GM23338 (cell line): ENCODE measurements around the gene OGFOD2. TPM values are rescaled to one million over a fixed set of nuclear protein-coding genes. Genes with fewer than 3 reads are reported as not detected.

Source experiments
- ATAC-seq: fragments of 200-7000 bp; cut with Tn5 transposase; 3 replicates; pipeline ENCODE4 v1.9.1; 2020
- DNase-seq: peaks from one replicate; pipeline ENCODE4 v3.0.0-alpha.2; 2015; ENCODE audit warnings: low spot score
- H2AFZ ChIP-seq: fragments of 200-600 bp; sonication (generic); 2 replicates; pipeline ENCODE4 v1.8.0; 2016; ENCODE audit warnings: antibody characterized with exemption, mild to moderate bottlenecking, moderate library complexity
- H3F3A ChIP-seq: fragments of 200-600 bp; sonication (generic); replicated peaks from 2 replicates; pipeline ENCODE4 v1.8.0; 2017; ENCODE audit warnings: antibody characterized with exemption, mixed run types, low read depth
- H3K27ac ChIP-seq: fragments of 200-600 bp; sonication (generic); 2 replicates; pipeline ENCODE4 v1.6.1; 2016; ENCODE audit warnings: low read depth
- H3K27me3 ChIP-seq: fragments of 200-600 bp; sonication (generic); 2 replicates; pipeline ENCODE4 v1.8.0; 2016; ENCODE audit warnings: mild to moderate bottlenecking, mixed run types, moderate library complexity; ENCODE audit not compliant: insufficient read depth
- H3K36me3 ChIP-seq: fragments of 200-600 bp; sonication (generic); 2 replicates; pipeline ENCODE4 v1.8.0; 2016; ENCODE audit warnings: mild to moderate bottlenecking; ENCODE audit not compliant: insufficient read depth
- H3K4me1 ChIP-seq: fragments of 200-600 bp; sonication (generic); 2 replicates; pipeline ENCODE4 v1.8.0; 2016; ENCODE audit warnings: mild to moderate bottlenecking, moderate library complexity; ENCODE audit not compliant: insufficient read depth
- H3K4me2 ChIP-seq: fragments of 200-600 bp; sonication (generic); 2 replicates; pipeline ENCODE4 v1.7.1; 2017; ENCODE audit warnings: mixed run types
- H3K4me3 ChIP-seq: fragments of 200-600 bp; sonication (generic); 2 replicates; pipeline ENCODE4 v1.6.1; 2016; ENCODE audit warnings: mixed run types
- H3K79me2 ChIP-seq: fragments of 200-600 bp; sonication (generic); replicated peaks from 2 replicates; pipeline ENCODE4 v1.8.0; 2017; ENCODE audit warnings: mild to moderate bottlenecking; ENCODE audit not compliant: insufficient read depth
- H3K9me2 ChIP-seq: fragments of 200-600 bp; sonication (generic); 2 replicates; pipeline ENCODE4 v1.8.0; 2017; ENCODE audit not compliant: insufficient read depth
- H4K20me1 ChIP-seq: fragments of 200-600 bp; sonication (generic); replicated peaks from 2 replicates; pipeline ENCODE4 v1.8.0; 2017; ENCODE audit warnings: mild to moderate bottlenecking; ENCODE audit not compliant: insufficient read depth
- H3K27ac Mint-ChIP-seq: 2 replicates; pipeline ENCODE4 v1.8.0; 2020; ENCODE audit warnings: inconsistent platforms, mild to moderate bottlenecking, moderate library complexity, mixed read lengths
- H3K27me3 Mint-ChIP-seq: 3 replicates; pipeline ENCODE4 v1.8.0; 2022; ENCODE audit warnings: low read depth, mild to moderate bottlenecking, moderate library complexity, mixed read lengths, inconsistent platforms; ENCODE audit not compliant: insufficient read depth, poor library complexity
- H3K36me3 Mint-ChIP-seq: 3 replicates; pipeline ENCODE4 v1.8.0; 2021; ENCODE audit warnings: low read depth, mild to moderate bottlenecking, inconsistent platforms, moderate library complexity, mixed read lengths
- H3K4me1 Mint-ChIP-seq: 3 replicates; pipeline ENCODE4 v1.8.0; 2020; ENCODE audit warnings: mild to moderate bottlenecking, inconsistent platforms, mixed read lengths
- H3K4me3 Mint-ChIP-seq: 3 replicates; pipeline ENCODE4 v1.8.0; 2021; ENCODE audit warnings: moderate library complexity, mild to moderate bottlenecking, inconsistent platforms, mixed read lengths
- H3K9me3 Mint-ChIP-seq: 3 replicates; pipeline ENCODE4 v1.8.0; 2020; ENCODE audit warnings: moderate library complexity, mild to moderate bottlenecking, inconsistent platforms, mixed read lengths
- EZH2phosphoT487 ChIP-seq: fragments of 200-600 bp; sonication (generic); IDR thresholded peaks from one replicate; pipeline ENCODE4 v1.8.1; 2018; ENCODE audit warnings: antibody characterized with exemption; ENCODE audit not compliant: unreplicated experiment
- JUNB ChIP-seq: IDR thresholded peaks from one replicate; pipeline ENCODE4 v1.6.1; 2016; ENCODE audit warnings: antibody characterized with exemption; ENCODE audit not compliant: unreplicated experiment
- POLR2AphosphoS5 ChIP-seq: IDR thresholded peaks from 2 replicates; pipeline ENCODE4 v1.6.1; 2016; ENCODE audit warnings: antibody characterized with exemption, low read depth
- ZNF331 ChIP-seq: fragments of 250-450 bp; sonication (Bioruptor Pico); IDR thresholded peaks from 2 replicates; pipeline ENCODE4 v1.5.0; 2020; ENCODE audit warnings: low read depth, mild to moderate bottlenecking, moderate library complexity
- ZNF462 ChIP-seq: fragments of 250-450 bp; sonication (Bioruptor Pico); IDR thresholded peaks from 2 replicates; pipeline ENCODE4 v1.5.0; 2020; ENCODE audit warnings: mild to moderate bottlenecking, moderate library complexity
- polyA plus RNA-seq: library from polyadenylated mRNA; unstranded; fragments of >200 nt; fragmentation: Nextera tagmentation; extraction: Ambion mirVana; gene quantifications from 2 replicates; pipeline ENCODE4 v1.2.1, GENCODE V29; 2016
- total RNA-seq: library from RNA; depleted of rRNA; stranded (reverse); fragments of >200 nt; shearing (Covaris generic); gene quantifications from 2 replicates; pipeline ENCODE4 v1.2.3, GENCODE V29; 2014
- TF ChIP-seq, protein P1 (sequence below): IDR thresholded peaks from 2 replicates; pipeline ENCODE4 v1.6.1; 2016; ENCODE audit warnings: antibody characterized with exemption

OGFOD2 gene
- total and polyA plus RNA-seq, 2 experiments from 2014 or later: 13.1 to 16.1 TPM

GRCh38 chr12:122986258-122986871 is 11.3 kb downstream of the OGFOD2 start:
- no peaks in the 10 kb centered on the region; the same call in 2 of the 3 replicates for H3K36me3 Mint-ChIP-seq
- H3K4me1 ChIP-seq: peaks cover 8% of the 10 kb centered on the region; the same call in 1 of the 2 replicates
- H4K20me1 ChIP-seq: no peaks in the 10 kb centered on the region
- peaks cover 6% of the 10 kb centered on the region; the same call in 1 of the 2 replicates for H3K79me2 ChIP-seq
- no peak overlapping the region for H3K4me2 ChIP-seq
- peaks cover 19% of the 10 kb centered on the region for H3K4me1 Mint-ChIP-seq
- H3K4me3 Mint-ChIP-seq: no peak overlapping the region
- no peak overlapping the region for H3K4me3 ChIP-seq
- no peaks in the 10 kb centered on the region for H3K9me2 ChIP-seq
- H2AFZ ChIP-seq: no peak overlapping the region
- no peak for TF ChIP-seq POLR2AphosphoS5
- no peak for TF ChIP-seq ZNF462 (CRISPR knock-in tag)
- no peak for TF ChIP-seq ZNF331
- no peak for TF ChIP-seq JUNB
- TF ChIP-seq, protein P1, sequence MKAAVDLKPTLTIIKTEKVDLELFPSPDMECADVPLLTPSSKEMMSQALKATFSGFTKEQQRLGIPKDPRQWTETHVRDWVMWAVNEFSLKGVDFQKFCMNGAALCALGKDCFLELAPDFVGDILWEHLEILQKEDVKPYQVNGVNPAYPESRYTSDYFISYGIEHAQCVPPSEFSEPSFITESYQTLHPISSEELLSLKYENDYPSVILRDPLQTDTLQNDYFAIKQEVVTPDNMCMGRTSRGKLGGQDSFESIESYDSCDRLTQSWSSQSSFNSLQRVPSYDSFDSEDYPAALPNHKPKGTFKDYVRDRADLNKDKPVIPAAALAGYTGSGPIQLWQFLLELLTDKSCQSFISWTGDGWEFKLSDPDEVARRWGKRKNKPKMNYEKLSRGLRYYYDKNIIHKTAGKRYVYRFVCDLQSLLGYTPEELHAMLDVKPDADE: no peak
- TF ChIP-seq EZH2phosphoT487: no peak
- H3K27me3 Mint-ChIP-seq: peaks cover 10% of the 10 kb centered on the region
- H3K36me3 ChIP-seq: no peaks in the 10 kb centered on the region; the same call in 1 of the 2 replicates
- DNase-seq (no peak), ATAC-seq (no peak)
- no peaks in the 10 kb centered on the region for H3K9me3 Mint-ChIP-seq
- H3K27ac Mint-ChIP-seq: no peak overlapping the region
- H3K27me3 ChIP-seq: no peaks in the 10 kb centered on the region
- no peak overlapping the region for H3K27ac ChIP-seq
- no peaks in the 10 kb centered on the region for H3F3A ChIP-seq
